GM12892 (cell line): ENCODE results near the gene OAT.

Experiments used
- POLR2A ChIP-seq: IDR thresholded peaks from 2 replicates; pipeline ENCODE4 v1.6.1; 2011; ENCODE audit warnings: low read depth, low read length, control low read depth
- POLR2AphosphoS5 ChIP-seq: IDR thresholded peaks from 2 replicates; pipeline ENCODE4 v1.6.1; 2011; ENCODE audit warnings: low read depth, low read length, control low read depth
- TAF1 ChIP-seq: IDR thresholded peaks from 2 replicates; pipeline ENCODE4 v1.6.1; 2011; ENCODE audit warnings: low read depth, mild to moderate bottlenecking, control low read depth, low read length, borderline replicate concordance

DNA sequence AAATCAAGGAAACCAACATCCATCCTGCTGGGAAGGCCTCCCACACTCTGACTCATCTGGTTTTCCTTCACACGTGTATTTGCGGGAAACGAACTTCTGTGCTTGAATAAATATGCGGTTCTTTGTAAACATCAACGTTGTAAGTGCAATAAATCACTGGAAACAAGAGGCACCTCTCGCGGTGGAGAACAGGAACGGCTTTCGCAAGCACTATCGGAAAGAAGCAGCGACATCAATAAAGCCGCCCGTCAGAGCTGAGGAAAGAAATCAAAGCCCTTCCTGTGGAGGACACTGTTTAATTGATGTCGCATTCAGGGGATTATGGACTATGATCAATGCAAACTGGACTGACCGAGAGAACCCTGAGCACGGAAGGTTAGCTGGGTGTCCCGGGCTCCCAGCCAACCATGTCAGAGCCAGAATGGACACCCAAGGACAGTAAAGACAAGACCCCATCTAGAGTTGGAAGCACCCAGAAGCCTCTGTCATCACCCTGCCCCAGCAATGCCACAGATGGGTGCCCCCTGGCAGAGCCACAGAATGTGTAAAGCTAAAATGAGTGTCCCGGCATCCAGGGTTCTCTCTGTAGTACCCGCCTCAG lies 37.6 kb downstream of the OAT start:
- no peak for TF ChIP-seq POLR2A
- no peak for TF ChIP-seq POLR2AphosphoS5
- TF ChIP-seq TAF1: no peak
